Measurements from ENCODE around the gene IHH. TPM values are rescaled to one million over a fixed set of nuclear protein-coding genes. Genes with fewer than 3 reads are reported as not detected.

Gene IHH
- total RNA-seq, 6 donors from 2014 or later = 0.80 to 4.4 (median 1.5) TPM; not detected in 2

- H3K27me3 ChIP-seq = no peaks in the 10 kb centered on the region
- ATAC-seq (ENCODE audit: low FRiP score in 2 of 2) = no peak
- no peaks in the 10 kb centered on the region for H3K4me1 ChIP-seq
- H3K4me3 ChIP-seq = no peak overlapping the region
- H3K27ac ChIP-seq = no peak overlapping the region
- DNase-seq = no peak
- TF ChIP-seq POLR2A (IDR thresholded peaks at IDR 0.05) (no peak), EP300 (IDR thresholded peaks at IDR 0.05) (no peak), POLR2AphosphoS5 (IDR thresholded peaks at IDR 0.05) (no peak)
- TF ChIP-seq, protein P1, sequence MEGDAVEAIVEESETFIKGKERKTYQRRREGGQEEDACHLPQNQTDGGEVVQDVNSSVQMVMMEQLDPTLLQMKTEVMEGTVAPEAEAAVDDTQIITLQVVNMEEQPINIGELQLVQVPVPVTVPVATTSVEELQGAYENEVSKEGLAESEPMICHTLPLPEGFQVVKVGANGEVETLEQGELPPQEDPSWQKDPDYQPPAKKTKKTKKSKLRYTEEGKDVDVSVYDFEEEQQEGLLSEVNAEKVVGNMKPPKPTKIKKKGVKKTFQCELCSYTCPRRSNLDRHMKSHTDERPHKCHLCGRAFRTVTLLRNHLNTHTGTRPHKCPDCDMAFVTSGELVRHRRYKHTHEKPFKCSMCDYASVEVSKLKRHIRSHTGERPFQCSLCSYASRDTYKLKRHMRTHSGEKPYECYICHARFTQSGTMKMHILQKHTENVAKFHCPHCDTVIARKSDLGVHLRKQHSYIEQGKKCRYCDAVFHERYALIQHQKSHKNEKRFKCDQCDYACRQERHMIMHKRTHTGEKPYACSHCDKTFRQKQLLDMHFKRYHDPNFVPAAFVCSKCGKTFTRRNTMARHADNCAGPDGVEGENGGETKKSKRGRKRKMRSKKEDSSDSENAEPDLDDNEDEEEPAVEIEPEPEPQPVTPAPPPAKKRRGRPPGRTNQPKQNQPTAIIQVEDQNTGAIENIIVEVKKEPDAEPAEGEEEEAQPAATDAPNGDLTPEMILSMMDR (IDR thresholded peaks at IDR 0.05) = no peak
- 65 to 78% methylated on average over 8 to 13 of the region's 13 CpGs for WGBS, 2 donors
- H3K36me3 ChIP-seq = no peaks in the 10 kb centered on the region
- H3K9me3 ChIP-seq = no peaks in the 10 kb centered on the region
Observed at GRCh38 chr2:219028996-219029828, 31.5 kb downstream of the IHH start.

DNA sequence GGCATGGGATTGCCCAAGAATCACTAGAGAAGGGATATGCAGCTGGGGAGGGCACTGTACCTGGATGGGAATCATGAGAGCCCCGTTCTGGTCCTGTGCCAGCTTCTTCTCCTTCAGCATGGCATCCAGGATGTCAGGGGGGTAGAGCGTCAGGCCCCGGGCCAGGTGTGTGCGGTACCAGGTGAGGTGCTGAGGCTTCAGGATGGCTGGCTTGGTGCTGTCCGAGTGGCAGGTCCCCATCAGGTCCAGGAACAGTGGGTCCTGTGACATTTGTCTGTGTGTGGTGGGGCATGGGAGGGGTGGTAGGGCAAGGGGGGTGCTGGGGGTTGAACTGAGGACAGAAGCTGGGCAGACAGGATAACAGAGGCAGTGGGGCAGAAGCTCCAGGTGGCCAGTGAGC lies 32.6 kb downstream of the IHH start:
- DNase-seq (no peak), ATAC-seq (ENCODE audit: low FRiP score in 2 of 2) (no peak)

GRCh38 chr2:219027511-219028055 lies 33.1 kb downstream of the IHH start:
- DNase-seq (no peak), ATAC-seq (ENCODE audit: low FRiP score in 2 of 2) (no peak)
- TF ChIP-seq, protein P1 (IDR thresholded peaks at IDR 0.05) = no peak
- no peak for TF ChIP-seq POLR2AphosphoS5 (IDR thresholded peaks at IDR 0.05)
- TF ChIP-seq EP300 (IDR thresholded peaks at IDR 0.05) = no peak
- TF ChIP-seq POLR2A (IDR thresholded peaks at IDR 0.05) = no peak

More for the DNA sequence above, 32.6 kb downstream of the IHH start:
- H3K4me3 ChIP-seq = no peak overlapping the region
- H3K4me1 ChIP-seq = no peaks in the 10 kb centered on the region
- no peaks in the 10 kb centered on the region for H3K36me3 ChIP-seq
- H3K27me3 ChIP-seq = no peaks in the 10 kb centered on the region
- TF ChIP-seq POLR2AphosphoS5 (IDR thresholded peaks at IDR 0.05) (no peak), POLR2A (IDR thresholded peaks at IDR 0.05) (no peak), EP300 (IDR thresholded peaks at IDR 0.05) (no peak)
- TF ChIP-seq, protein P1 (IDR thresholded peaks at IDR 0.05) = no peak
- WGBS, 2 donors = 64 to 75% methylated on average over 4 to 5 of the region's 5 CpGs
- H3K9me3 ChIP-seq = no peaks in the 10 kb centered on the region
- H3K27ac ChIP-seq = no peak overlapping the region

DNA sequence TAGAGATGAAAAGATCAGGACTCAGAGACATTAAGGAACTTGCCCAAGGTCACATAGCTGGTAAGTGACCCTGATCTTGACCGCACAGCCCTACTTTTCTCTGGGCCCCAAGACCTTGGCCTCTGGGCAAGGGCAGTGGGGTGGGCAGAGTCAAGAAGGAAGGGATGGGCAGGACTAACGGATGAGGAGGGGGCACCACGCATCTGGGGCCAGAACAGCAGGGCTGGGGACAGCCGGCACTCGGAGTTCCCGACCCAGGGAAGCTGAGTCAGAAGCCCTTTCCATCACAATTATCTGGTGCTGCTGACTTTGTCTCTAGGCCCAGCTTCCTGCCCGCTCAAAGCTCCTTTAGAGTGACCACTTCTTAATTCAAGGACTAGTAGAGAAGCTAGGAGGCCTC lies 33.8 kb downstream of the IHH start:
- Histone ChIP-seq H3K4me1 (no peaks in the 10 kb centered on the region), H3K36me3 (no peaks in the 10 kb centered on the region), H3K27me3 (no peaks in the 10 kb centered on the region), H3K4me3 (no peak overlapping the region), H3K9me3 (no peaks in the 10 kb centered on the region), H3K27ac (no peak overlapping the region)
- no peak for TF ChIP-seq EP300 (IDR thresholded peaks at IDR 0.05)
- TF ChIP-seq, protein P1 (IDR thresholded peaks at IDR 0.05) = no peak
- no peak for TF ChIP-seq POLR2AphosphoS5 (IDR thresholded peaks at IDR 0.05)
- WGBS, 2 donors = 74 to 87% methylated on average over 6 to 7 of the region's 7 CpGs
- DNase-seq = no peak
- no peak for ATAC-seq (ENCODE audit: low FRiP score in 2 of 2)

More at GRCh38 chr2:219027511-219028055, 33.1 kb downstream of the IHH start:
- Histone ChIP-seq H3K9me3 (no peaks in the 10 kb centered on the region), H3K27me3 (no peaks in the 10 kb centered on the region), H3K36me3 (no peaks in the 10 kb centered on the region), H3K4me1 (no peaks in the 10 kb centered on the region), H3K27ac (no peak overlapping the region), H3K4me3 (no peak overlapping the region)
- WGBS, 2 donors = 91% methylated on average over 21 to 22 of the region's 22 CpGs
